Activated CD4-positive, alpha-beta T cell treated with anti-CD3 and anti-CD28 coated beads for 1 hour (primary cell): ENCODE results near the gene MPDZ.

ENCODE experiments used
- DNase-seq: peaks from one replicate; pipeline ENCODE4 v3.0.0-alpha.2; 2020

MPDZ gene

DNA sequence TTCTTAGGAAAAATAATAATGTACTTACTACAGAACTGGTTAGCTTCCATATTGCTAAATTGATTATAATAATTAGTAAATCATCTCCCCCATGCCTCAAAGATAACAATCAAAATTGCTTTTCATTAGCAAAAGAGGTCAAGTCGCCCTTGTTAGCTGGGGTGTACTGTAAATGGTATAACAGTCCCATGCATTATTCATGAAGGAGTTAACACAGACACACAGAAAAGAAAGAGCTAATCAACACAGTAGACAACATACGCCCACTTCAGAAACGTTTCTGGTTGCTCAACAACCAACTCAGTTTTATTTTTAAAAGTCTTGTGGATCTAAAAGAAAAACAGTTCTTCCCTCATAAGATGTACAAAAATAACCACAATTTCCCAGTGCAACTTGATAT is 100.2 kb downstream of the MPDZ start:
- no peak for DNase-seq

- no peak for DNase-seq
Measured at GRCh38 chr9:13175732-13176131, 103.8 kb downstream of the MPDZ start.

DNA sequence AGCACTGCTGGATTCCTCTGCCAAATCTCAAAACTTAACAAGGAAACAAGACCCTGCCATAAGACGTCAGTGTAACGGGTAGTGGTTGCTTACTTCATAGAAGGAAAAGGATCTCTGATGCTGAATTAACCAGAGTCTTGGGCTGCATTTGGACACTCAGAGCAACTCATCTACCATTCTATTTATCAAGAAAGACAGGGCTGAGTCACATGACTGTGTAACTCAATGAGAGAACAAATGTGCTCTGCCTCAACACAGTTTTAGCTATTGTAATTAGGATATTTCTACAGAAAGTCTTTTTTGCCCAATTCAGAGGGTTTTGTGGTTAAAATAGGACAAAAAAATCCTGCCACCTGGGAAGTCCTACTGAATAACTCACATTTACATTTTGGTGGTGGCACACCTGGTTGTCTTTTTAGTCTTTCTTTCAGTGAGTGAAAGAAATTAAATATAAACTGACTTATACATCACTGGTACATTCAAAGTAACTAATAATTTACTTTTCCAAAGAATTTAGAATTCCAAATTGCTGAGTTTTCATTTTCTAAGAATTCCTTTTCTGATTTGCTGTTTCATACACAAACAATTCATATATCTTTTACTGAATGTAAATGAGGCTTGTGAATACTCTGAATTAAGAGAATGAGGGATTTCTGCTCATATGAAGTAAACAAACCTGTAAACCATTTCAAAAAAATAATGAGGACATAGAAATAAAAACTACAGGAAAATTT is 104.4 kb downstream of the MPDZ start:
- DNase-seq = no peak

DNA sequence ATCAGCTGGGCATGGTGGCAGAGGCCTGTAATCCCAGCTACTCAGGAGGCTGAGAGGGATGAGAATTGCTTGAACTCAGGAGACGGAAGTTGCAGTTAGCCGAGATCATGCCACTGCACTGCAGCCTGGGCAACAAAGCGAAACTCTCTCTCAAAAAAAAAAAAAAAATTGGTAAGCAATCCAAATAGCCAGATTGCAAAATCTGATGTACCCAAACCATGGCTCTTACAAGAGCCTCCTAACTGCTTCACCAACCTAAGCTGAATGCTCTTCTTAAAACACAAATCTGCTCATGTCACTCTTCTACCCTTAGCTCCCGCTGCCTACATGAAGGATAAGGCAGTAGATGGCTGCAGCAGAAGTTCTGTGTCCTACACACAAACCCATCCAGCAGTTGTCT is 105.9 kb downstream of the MPDZ start:
- DNase-seq = no peak

DNA sequence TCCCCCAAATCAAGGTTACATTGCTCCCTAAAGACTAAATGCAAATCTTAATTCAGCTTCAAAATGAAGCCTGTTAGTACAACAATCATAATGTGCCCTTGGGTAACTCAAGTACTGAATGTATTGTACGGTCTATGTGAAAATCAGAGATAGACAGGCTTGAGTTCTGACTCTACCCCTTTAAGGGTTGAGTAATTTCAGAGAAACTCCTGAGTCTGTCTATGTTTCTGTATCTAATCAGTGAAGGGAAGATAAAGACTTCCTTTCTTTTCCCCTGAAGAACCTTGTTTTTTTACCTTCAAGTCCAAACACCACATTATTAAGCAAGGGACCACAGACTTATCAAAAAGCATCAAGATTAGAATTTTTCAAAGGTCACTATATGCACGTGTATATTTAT is 108.2 kb downstream of the MPDZ start:
- DNase-seq = no peak

DNA sequence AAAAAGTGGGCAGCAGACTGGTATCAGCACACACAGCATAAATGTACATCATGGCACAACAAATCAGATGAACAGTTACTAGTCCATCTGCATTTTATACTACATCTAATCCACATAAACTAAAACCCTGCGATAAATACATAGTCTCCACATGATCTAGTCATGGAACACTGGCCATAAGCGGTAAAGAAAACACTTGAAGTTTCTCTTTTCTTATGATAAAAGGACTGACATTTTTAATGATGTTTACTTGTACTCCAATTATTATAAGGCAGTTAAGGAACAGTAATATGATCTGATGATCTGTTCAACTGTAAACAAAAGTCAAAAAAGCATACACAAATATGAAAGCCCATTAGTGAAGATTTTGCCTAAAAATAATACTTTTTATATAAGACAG is 112.5 kb downstream of the MPDZ start:
- no peak for DNase-seq

DNA sequence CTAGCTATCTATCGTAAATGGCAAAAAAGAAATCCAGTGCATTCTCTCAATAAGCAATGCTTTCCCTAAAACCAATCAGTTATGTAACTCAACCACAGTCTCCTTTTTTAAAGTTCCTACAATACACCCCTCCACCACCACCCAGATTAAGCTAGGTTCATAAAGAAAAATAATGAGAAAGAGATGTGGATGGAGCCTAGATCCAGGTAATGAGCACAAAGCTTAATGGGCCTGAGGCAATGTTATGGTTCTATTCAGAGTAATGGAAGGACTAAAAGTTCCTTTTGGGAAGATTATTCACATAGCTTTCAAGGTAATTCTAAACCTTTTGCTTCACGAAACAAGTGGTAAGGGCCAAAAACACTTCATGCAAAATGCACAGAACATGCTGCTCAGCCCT is 113.5 kb downstream of the MPDZ start:
- no peak for DNase-seq

GRCh38 chr9:13165236-13165945 is 114.1 kb downstream of the MPDZ start:
- DNase-seq = no peak

DNA sequence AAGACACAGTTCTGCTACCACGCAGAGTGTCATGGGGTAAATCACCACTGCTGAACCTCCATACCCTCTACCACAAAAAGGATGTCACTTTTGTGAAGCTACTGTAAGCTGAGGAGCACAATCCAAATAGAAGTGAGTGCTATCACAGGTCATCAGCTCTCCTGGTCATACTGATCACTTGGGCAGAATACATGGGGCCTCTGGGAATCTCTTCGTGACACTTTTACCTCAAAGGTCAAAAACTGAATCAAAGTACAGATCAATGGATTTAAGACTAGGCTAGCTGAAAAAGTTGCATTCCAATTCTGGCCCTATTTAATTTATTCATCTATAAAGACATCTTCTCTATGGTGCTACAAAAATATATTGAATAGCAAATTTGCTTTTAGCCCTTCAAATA is 115.5 kb downstream of the MPDZ start:
- DNase-seq = no peak

- DNase-seq = no peak
Measured at GRCh38 chr9:13163287-13163686, 116.2 kb downstream of the MPDZ start.

GRCh38 chr9:13160051-13160450 is 119.4 kb downstream of the MPDZ start:
- no peak for DNase-seq

- DNase-seq = no peak
Measured at GRCh38 chr9:13158986-13159385, 120.5 kb downstream of the MPDZ start.

- no peak for DNase-seq
Measured at GRCh38 chr9:13151489-13151888, 128.0 kb downstream of the MPDZ start.

DNA sequence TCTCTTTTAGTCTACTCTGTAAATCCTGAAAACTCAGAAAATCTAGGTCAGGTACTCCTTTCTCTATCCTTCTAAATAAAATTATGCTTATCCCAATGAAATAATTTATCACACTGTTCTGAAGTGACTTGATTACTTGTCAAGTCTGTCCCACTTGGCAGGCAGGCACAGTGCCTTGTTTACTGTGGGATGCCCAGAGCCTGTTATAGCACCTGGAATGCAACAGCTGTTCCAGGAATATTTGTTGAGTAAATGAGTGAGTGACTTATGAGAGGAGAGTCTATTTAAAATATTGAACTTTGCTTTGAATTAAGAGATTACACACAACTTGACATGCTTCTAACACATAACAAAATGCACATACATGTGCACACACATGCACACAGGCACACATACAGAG is 130.0 kb downstream of the MPDZ start:
- no peak for DNase-seq

GRCh38 chr9:13146840-13147239 is 132.7 kb downstream of the MPDZ start:
- no peak for DNase-seq

- no peak for DNase-seq
Measured at GRCh38 chr9:13145340-13145739, 134.2 kb downstream of the MPDZ start.

GRCh38 chr9:13144166-13144775 is 135.2 kb downstream of the MPDZ start:
- DNase-seq = no peak

GRCh38 chr9:13143281-13143680 is 136.2 kb downstream of the MPDZ start:
- DNase-seq = no peak

DNA sequence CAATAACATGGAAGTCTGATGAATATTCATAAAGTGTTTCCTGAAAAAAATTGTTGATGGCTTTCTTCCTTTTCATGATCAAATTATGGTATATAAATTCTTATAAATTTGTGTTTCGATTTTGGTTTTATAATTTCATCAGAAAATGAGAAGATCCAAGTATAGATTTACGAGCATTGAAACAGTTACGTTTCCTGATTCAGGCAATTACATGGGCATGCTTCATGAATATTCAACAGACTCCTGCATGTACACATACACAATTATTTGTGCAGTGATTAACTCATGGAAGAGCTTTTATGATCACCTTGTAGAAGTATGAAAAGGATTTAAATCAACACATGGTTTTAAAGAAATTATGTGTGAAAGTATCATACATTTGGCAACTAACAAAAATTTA is 136.7 kb downstream of the MPDZ start:
- no peak for DNase-seq

DNA sequence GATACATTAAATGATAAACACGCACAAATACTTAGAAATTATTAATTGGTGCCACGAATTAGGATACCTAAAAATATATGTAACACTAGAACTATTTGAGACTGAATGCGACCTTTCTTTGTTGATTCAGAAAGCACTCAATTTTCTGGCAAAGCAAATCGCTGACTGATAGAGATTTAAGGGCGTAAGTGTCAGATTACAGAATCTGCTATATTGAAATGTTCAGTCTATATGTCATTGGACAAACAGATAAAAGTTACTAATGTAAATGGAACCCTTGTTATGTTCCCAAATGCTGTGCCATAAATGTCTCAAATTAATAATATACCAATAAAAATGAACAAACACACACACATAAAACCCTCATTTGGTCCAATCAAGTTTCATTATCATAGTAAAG is 137.9 kb downstream of the MPDZ start:
- no peak for DNase-seq

DNA sequence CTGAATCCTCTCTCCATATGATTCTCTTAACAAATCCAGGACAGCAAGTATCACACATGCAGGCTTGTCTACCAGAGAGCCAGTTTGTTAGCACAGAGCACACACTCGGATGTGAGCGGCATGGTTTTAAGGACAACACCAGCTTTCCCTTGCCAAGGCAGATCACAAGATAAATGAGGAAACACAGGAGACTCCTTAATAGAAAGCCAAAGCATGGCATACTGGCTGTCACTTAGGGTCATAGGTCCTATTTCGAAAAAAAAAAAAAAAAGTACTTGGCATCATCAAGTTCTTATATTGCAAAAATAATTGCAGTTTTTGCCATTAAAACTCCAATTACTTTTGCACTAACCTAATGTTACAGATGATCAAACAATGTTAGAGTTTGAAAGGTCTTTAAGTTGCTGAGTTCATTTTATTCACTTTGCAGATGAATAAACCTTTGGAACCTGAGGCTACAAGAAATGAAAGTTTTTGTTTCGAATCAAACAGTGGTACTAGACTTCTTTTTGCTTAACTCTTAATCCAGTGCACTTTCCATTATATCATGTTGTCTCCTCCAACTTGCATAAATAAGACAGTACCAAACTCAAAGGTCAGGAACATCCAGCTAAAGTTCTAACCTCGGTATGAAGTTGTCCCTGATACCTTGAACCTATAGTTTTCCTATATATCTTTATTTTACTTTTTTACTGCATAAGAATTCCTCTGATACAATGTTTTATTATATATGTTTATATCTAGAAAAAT is 138.5 kb downstream of the MPDZ start:
- DNase-seq = no peak

DNA sequence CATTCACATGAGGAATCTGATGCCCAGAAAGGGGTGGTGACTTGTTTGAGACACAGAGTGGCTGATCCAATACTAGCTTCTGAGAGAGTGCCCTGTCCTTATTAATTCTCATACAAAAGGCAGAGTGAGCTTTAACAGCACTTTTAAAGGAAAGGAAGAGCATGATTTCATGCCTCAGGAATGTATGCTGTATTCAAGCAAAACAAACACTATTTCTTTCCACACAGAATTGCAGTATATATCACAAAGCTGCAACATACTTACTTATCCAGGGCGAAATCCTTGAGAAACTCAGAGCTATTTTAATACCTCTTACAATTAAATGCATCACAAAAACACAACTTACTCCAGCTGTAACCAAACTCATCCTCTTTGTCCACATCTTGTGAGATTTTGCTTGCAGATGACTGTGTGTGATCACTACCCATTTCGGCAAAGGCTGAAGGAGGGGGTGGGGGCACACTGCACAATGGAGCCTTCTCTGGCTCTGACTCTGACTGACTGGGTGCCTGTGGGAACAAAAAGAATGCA is 139.8 kb downstream of the MPDZ start:
- no peak for DNase-seq

- no peak for DNase-seq
Measured at GRCh38 chr9:13137426-13137825, 142.1 kb downstream of the MPDZ start.
